HepG2 (cell line): Measurements from ENCODE around the gene SALL4. TPM values are rescaled to one million over a fixed set of nuclear protein-coding genes. Genes with fewer than 3 reads are reported as not detected.

ENCODE experiments used
- FOXA1 ChIP-seq, 2 experiments: fragments of 450-650 bp in 1 of 2; sonication (generic) in 1 of 2; formaldehyde crosslinking in 1 of 2; IDR thresholded peaks; 2 replicates each; pipeline versions ENCODE4 v1.4.0 to v1.6.1; 2016 to 2020; ENCODE audit warnings: missing genetic modification reagents in 1 of 2
- RARA ChIP-seq: IDR thresholded peaks from 2 replicates; pipeline ENCODE4 v1.6.1; 2016; ENCODE audit warnings: missing genetic modification reagents, missing compliant biosample characterization
- RCOR2 ChIP-seq: IDR thresholded peaks from 2 replicates; pipeline ENCODE4 v1.6.1; 2016; ENCODE audit warnings: missing biosample characterization, missing genetic modification reagents
- SALL1 ChIP-seq: sonication (generic); formaldehyde crosslinking; IDR thresholded peaks from 2 replicates; pipeline ENCODE4 v1.8.0; 2022; ENCODE audit warnings: mild to moderate bottlenecking, missing genetic modification reagents
- SIN3A ChIP-seq: IDR thresholded peaks from 2 replicates; pipeline ENCODE4 v1.6.1; 2011; ENCODE audit warnings: low read depth, mild to moderate bottlenecking, control low read depth, low read length, borderline replicate concordance
- SYNCRIP ChIP-seq: fragments of 200-400 bp; formaldehyde crosslinking; IDR thresholded peaks from 2 replicates; pipeline ENCODE4 v1.6.1; 2018; ENCODE audit warnings: mild to moderate bottlenecking, low read depth, low read length; ENCODE audit not compliant: insufficient read depth
- TOE1 ChIP-seq: sonication (generic); formaldehyde crosslinking; IDR thresholded peaks from 2 replicates; pipeline ENCODE4 v1.4.0; 2020; ENCODE audit warnings: mild to moderate bottlenecking, missing genetic modification reagents
- ZBTB8A ChIP-seq: sonication (generic); formaldehyde crosslinking; IDR thresholded peaks from 2 replicates; pipeline ENCODE4 v1.4.0; 2020; ENCODE audit warnings: mild to moderate bottlenecking, low read depth, missing genetic modification reagents, borderline replicate concordance
- ZNF143 ChIP-seq: sonication (generic); formaldehyde crosslinking; IDR thresholded peaks from 2 replicates; pipeline ENCODE4 v1.4.0; 2020; ENCODE audit warnings: missing genetic modification reagents
- ZNF337 ChIP-seq: sonication (generic); formaldehyde crosslinking; IDR thresholded peaks from 2 replicates; pipeline ENCODE4 v1.5.1; 2020; ENCODE audit warnings: missing genetic modification reagents, low read depth, mild to moderate bottlenecking, borderline replicate concordance
- ZNF510 ChIP-seq: sonication (generic); formaldehyde crosslinking; IDR thresholded peaks from 2 replicates; pipeline ENCODE4 v1.4.0; 2020; ENCODE audit warnings: low read depth, mild to moderate bottlenecking, missing genetic modification reagents
- ZNF557 ChIP-seq: sonication (generic); formaldehyde crosslinking; IDR thresholded peaks from 2 replicates; pipeline ENCODE4 v1.4.0; 2020; ENCODE audit warnings: missing genetic modification reagents
- ZNF619 ChIP-seq: sonication (generic); formaldehyde crosslinking; IDR thresholded peaks from 2 replicates; pipeline ENCODE4 v1.4.0; 2020; ENCODE audit warnings: mild to moderate bottlenecking, missing genetic modification reagents
- ZNF781 ChIP-seq: sonication (generic); formaldehyde crosslinking; IDR thresholded peaks from 2 replicates; pipeline ENCODE4 v1.5.1; 2020; ENCODE audit warnings: borderline replicate concordance, mild to moderate bottlenecking, missing genetic modification reagents; ENCODE audit errors: not compliant biosample characterization
- ZNF788 ChIP-seq: sonication (generic); formaldehyde crosslinking; IDR thresholded peaks from 2 replicates; pipeline ENCODE4 v1.5.0; 2020; ENCODE audit warnings: mild to moderate bottlenecking, missing genetic modification reagents, borderline replicate concordance
- ZSCAN22 ChIP-seq: sonication (generic); formaldehyde crosslinking; IDR thresholded peaks from 2 replicates; pipeline ENCODE4 v1.4.0; 2020; ENCODE audit warnings: mild to moderate bottlenecking, missing genetic modification reagents
- polyA plus RNA-seq, 8 experiments: library from polyadenylated mRNA; depleted of rRNA in 3 of 8; stranded (reverse) in 7 of 8; unstranded in 1 of 8; fragments of >200 nt; fragmentation: Illumina TruSeq in 4 of 8; extraction: Trizol in 4 of 8; gene quantifications; 2 replicates each; pipeline versions ENCODE4 v1.2.1 to v1.2.3, GENCODE V29; 2011 to 2016; ENCODE audit warnings: low read depth in 4 of 8, missing spikeins in 1 of 8, mixed read lengths in 1 of 8; ENCODE audit not compliant: insufficient read depth in 1 of 8
- total RNA-seq, 5 experiments: library from RNA; depleted of rRNA; stranded (reverse); fragments of >200 nt; fragmentation: Illumina TruSeq; extraction: Trizol; gene quantifications; 2 replicates each; pipeline ENCODE4 v1.2.3, GENCODE V29; 2016; ENCODE audit warnings: low read depth in 1 of 5
- TF ChIP-seq, protein P1 (sequence below), 2 experiments: sonication (generic) in 1 of 2; formaldehyde crosslinking in 1 of 2; IDR thresholded peaks; 2 replicates each; pipeline versions ENCODE4 v1.6.1 to v1.9.0; 2014 to 2022; ENCODE audit warnings: antibody characterized with exemption in 1 of 2, borderline replicate concordance in 1 of 2, inconsistent platforms in 1 of 2, low read depth in 1 of 2, missing genetic modification reagents in 1 of 2
- TF ChIP-seq, protein P2 (sequence below): IDR thresholded peaks from 2 replicates; pipeline ENCODE4 v1.6.1; 2012; ENCODE audit warnings: inconsistent platforms
- TF ChIP-seq, protein P3 (sequence below): fragments of 450-650 bp; IDR thresholded peaks from 2 replicates; pipeline ENCODE4 v1.6.1; 2017
- TF ChIP-seq, protein P4 (sequence below): sonication (generic); formaldehyde crosslinking; IDR thresholded peaks from 2 replicates; pipeline ENCODE4 v1.4.0; 2020; ENCODE audit warnings: mild to moderate bottlenecking, missing genetic modification reagents

SALL4 gene
- total and polyA plus RNA-seq, 2 of the 13 experiments (the other 11 are each of a cell fraction or from before 2014, with no cell fraction given) = 0.33 to 1.8 TPM

DNA sequence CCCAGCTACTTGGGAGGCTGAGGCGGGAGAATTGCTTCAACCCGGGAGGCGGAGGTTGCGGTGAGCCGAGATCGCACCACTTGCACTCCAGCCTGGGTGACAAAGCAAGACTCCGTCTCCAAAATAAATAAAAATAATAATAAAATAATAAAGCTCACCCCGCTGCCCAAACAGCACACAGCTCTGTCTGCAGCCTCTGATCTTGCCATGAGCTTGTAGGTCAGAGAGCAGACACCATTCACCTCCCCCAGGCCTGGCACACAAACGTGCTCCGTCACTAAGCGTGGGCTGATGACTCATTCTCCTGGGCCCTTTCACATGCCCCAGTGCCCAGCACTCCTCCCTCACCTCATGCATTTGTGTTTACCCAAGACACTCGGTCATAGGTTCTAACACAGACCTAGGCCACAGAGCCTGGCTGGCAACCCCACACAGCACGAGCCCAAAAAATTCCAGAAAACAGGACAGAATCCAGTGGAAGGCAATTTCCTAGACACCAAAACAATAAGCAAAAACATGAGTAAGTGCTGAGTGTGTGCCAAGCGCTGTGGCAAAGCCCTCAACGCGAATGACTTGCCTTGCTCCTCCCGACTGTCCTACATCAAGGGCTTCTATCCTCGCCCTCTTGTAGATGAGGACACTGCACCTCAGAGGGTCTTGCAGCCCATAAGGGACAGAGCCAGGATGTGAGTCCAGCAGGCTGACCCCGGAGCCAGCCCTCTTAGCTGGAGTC is 52.1 kb downstream of the SALL4 start (continued):
- no peak for TF ChIP-seq ZSCAN22 (CRISPR knock-in tag)
- peak; percentile 72; the same call in 1 of the 2 replicates for TF ChIP-seq ZNF788 (CRISPR knock-in tag)
- no peak for TF ChIP-seq ZNF781 (CRISPR knock-in tag)
- TF ChIP-seq, protein P1, sequence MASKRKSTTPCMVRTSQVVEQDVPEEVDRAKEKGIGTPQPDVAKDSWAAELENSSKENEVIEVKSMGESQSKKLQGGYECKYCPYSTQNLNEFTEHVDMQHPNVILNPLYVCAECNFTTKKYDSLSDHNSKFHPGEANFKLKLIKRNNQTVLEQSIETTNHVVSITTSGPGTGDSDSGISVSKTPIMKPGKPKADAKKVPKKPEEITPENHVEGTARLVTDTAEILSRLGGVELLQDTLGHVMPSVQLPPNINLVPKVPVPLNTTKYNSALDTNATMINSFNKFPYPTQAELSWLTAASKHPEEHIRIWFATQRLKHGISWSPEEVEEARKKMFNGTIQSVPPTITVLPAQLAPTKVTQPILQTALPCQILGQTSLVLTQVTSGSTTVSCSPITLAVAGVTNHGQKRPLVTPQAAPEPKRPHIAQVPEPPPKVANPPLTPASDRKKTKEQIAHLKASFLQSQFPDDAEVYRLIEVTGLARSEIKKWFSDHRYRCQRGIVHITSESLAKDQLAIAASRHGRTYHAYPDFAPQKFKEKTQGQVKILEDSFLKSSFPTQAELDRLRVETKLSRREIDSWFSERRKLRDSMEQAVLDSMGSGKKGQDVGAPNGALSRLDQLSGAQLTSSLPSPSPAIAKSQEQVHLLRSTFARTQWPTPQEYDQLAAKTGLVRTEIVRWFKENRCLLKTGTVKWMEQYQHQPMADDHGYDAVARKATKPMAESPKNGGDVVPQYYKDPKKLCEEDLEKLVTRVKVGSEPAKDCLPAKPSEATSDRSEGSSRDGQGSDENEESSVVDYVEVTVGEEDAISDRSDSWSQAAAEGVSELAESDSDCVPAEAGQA (IDR thresholded peaks at IDR 0.05; ENCODE audit: low read depth) = peak; percentile 70
- TF ChIP-seq, protein P1 (CRISPR knock-in tag; IDR thresholded peaks at IDR 0.05; ENCODE audit: borderline replicate concordance) = no peak
- TF ChIP-seq FOXA1 (IDR thresholded peaks at IDR 0.05) = 0 out of 2 replicates have a peak, but pooled peaks have one; percentile 21
- TF ChIP-seq FOXA1 (CRISPR knock-in tag; IDR thresholded peaks at IDR 0.05) = peak; percentile 92
- TF ChIP-seq, protein P2, sequence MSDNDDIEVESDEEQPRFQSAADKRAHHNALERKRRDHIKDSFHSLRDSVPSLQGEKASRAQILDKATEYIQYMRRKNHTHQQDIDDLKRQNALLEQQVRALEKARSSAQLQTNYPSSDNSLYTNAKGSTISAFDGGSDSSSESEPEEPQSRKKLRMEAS = peak; percentile 90
- TF ChIP-seq SALL1 (CRISPR knock-in tag) = peak; percentile 96
- TF ChIP-seq SIN3A = peak; percentile 44; the same call in 1 of the 2 replicates
- TF ChIP-seq ZNF143 (CRISPR knock-in tag) = no peak; the same call in 1 of the 2 replicates
- no peak for TF ChIP-seq TOE1 (CRISPR knock-in tag)
- TF ChIP-seq, protein P3, sequence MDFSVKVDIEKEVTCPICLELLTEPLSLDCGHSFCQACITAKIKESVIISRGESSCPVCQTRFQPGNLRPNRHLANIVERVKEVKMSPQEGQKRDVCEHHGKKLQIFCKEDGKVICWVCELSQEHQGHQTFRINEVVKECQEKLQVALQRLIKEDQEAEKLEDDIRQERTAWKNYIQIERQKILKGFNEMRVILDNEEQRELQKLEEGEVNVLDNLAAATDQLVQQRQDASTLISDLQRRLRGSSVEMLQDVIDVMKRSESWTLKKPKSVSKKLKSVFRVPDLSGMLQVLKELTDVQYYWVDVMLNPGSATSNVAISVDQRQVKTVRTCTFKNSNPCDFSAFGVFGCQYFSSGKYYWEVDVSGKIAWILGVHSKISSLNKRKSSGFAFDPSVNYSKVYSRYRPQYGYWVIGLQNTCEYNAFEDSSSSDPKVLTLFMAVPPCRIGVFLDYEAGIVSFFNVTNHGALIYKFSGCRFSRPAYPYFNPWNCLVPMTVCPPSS = no peak
- TF ChIP-seq ZNF619 = no peak
- no peak for TF ChIP-seq ZNF337 (CRISPR knock-in tag)
- no peak for TF ChIP-seq ZNF557 (CRISPR knock-in tag)
- no peak for TF ChIP-seq ZNF510 (CRISPR knock-in tag)
- TF ChIP-seq RCOR2 (CRISPR knock-in tag) = peak; percentile 86; the same call in 1 of the 2 replicates
- no peak for TF ChIP-seq ZBTB8A (CRISPR knock-in tag)
- no peak for TF ChIP-seq SYNCRIP
- TF ChIP-seq, protein P4, sequence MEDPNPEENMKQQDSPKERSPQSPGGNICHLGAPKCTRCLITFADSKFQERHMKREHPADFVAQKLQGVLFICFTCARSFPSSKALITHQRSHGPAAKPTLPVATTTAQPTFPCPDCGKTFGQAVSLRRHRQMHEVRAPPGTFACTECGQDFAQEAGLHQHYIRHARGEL = no peak
- peak; percentile 94 for TF ChIP-seq RARA (CRISPR knock-in tag)
